Liver (tissue), 9 donors: Measurements from ENCODE around the gene LGALS7. TPM values are rescaled to one million over a fixed set of nuclear protein-coding genes. Genes with fewer than 3 reads are reported as not detected.
"Not testable (repeated sequence)": the region's sequence is repeated elsewhere in the genome, so short reads cannot be mapped to it uniquely, and the experiment has no call there.

Experiments
- DNase-seq: peaks from one replicate; pipeline ENCODE4 v3.0.0-alpha.2; 2017; ENCODE audit warnings: low spot score
- H3K27ac ChIP-seq, 2 donors: one replicate each; pipeline ENCODE4 v1.7.0; 2013; ENCODE audit warnings: inconsistent platforms in 2 of 2, low read length in 2 of 2, control low read depth in 1 of 2, low read depth in 1 of 2, mild to moderate bottlenecking in 1 of 2
- H3K27me3 ChIP-seq, 4 donors: one replicate each; pipeline versions ENCODE4 v1.6.1 to v1.7.0; 2013; ENCODE audit warnings: low read length in 3 of 4, inconsistent platforms in 1 of 4, mild to moderate bottlenecking in 1 of 4, moderate library complexity in 1 of 4; ENCODE audit not compliant: control insufficient read depth in 4 of 4, insufficient read depth in 4 of 4
- H3K36me3 ChIP-seq, 4 donors: one replicate each; pipeline versions ENCODE4 v1.6.1 to v1.7.0; 2013; ENCODE audit warnings: low read length in 3 of 4, mild to moderate bottlenecking in 3 of 4, low read depth in 1 of 4, moderate library complexity in 1 of 4; ENCODE audit not compliant: control insufficient read depth in 4 of 4, insufficient read depth in 3 of 4
- H3K4me1 ChIP-seq, 4 donors: one replicate each; pipeline versions ENCODE4 v1.6.1 to v1.7.0; 2013; ENCODE audit warnings: low read length in 3 of 4, mild to moderate bottlenecking in 3 of 4, moderate library complexity in 1 of 4; ENCODE audit not compliant: control insufficient read depth in 4 of 4, insufficient read depth in 4 of 4
- H3K4me3 ChIP-seq, 3 donors: one replicate each; pipeline versions ENCODE4 v1.6.1 to v1.7.0; 2013; ENCODE audit warnings: low read length in 3 of 3, control low read depth in 1 of 3, low read depth in 1 of 3, mild to moderate bottlenecking in 1 of 3
- H3K9ac ChIP-seq, 2 donors: one replicate each; pipeline ENCODE4 v1.7.0; 2013; ENCODE audit warnings: low read length in 2 of 2, mild to moderate bottlenecking in 2 of 2, moderate library complexity in 2 of 2, control low read depth in 1 of 2, low read depth in 1 of 2
- H3K9me3 ChIP-seq, 4 donors: one replicate each; pipeline versions ENCODE4 v1.6.1 to v1.7.0; 2013; ENCODE audit warnings: low read length in 3 of 4; ENCODE audit not compliant: control insufficient read depth in 4 of 4
- FOXA1 ChIP-seq: IDR thresholded peaks from 2 replicates; pipeline ENCODE4 v1.6.1; 2016; ENCODE audit warnings: antibody characterized with exemption
- FOXA2 ChIP-seq: IDR thresholded peaks from 2 replicates; pipeline ENCODE4 v1.6.1; 2016; ENCODE audit warnings: antibody characterized with exemption
- GABPA ChIP-seq, 2 donors: IDR thresholded peaks in 1 of 2; conservative IDR thresholded peaks in 1 of 2; 2 replicates each; pipeline ENCODE4 v1.6.1; 2016; ENCODE audit warnings: antibody characterized with exemption in 2 of 2, mild to moderate bottlenecking in 1 of 2, moderate library complexity in 1 of 2
- HNF4A ChIP-seq, 2 donors: conservative IDR thresholded peaks; 2 replicates each; pipeline ENCODE4 v1.6.1; 2016; ENCODE audit warnings: antibody characterized with exemption in 2 of 2, mild to moderate bottlenecking in 2 of 2
- HNF4G ChIP-seq: IDR thresholded peaks from 2 replicates; pipeline ENCODE4 v1.6.1; 2016; ENCODE audit warnings: antibody characterized with exemption
- JUND ChIP-seq, 2 donors: IDR thresholded peaks; 2 replicates each; pipeline ENCODE4 v1.6.1; 2016; ENCODE audit warnings: antibody characterized with exemption in 2 of 2
- NR2F2 ChIP-seq: IDR thresholded peaks from 2 replicates; pipeline ENCODE4 v1.6.1; 2016; ENCODE audit warnings: antibody characterized with exemption
- RAD21 ChIP-seq, 2 donors: IDR thresholded peaks; 2 replicates each; pipeline ENCODE4 v1.6.1; 2016; ENCODE audit warnings: antibody characterized with exemption in 2 of 2, mild to moderate bottlenecking in 2 of 2
- RXRA ChIP-seq, 2 donors: IDR thresholded peaks; 2 replicates each; pipeline ENCODE4 v1.6.1; 2017 to 2018; ENCODE audit warnings: antibody characterized with exemption in 2 of 2, mild to moderate bottlenecking in 1 of 2
- SP1 ChIP-seq: IDR thresholded peaks from 2 replicates; pipeline ENCODE4 v1.6.1; 2018; ENCODE audit warnings: antibody characterized with exemption, mild to moderate bottlenecking
- TAF1 ChIP-seq: conservative IDR thresholded peaks from 2 replicates; pipeline ENCODE4 v1.6.1; 2016; ENCODE audit warnings: antibody characterized with exemption, mild to moderate bottlenecking
- YY1 ChIP-seq: IDR thresholded peaks from 2 replicates; pipeline ENCODE4 v1.6.1; 2016; ENCODE audit warnings: antibody characterized with exemption, mild to moderate bottlenecking
- WGBS: extraction: QIAGEN DNeasy Blood & Tissue Kit; methylation state at CpG from one replicate; pipeline ENCODE4 v1.1.7; 2013; 5-methylcytosine and 5-hydroxymethylcytosine counted together
- polyA plus RNA-seq, 2 donors: library from polyadenylated mRNA; stranded (reverse) in 1 of 2; unstranded in 1 of 2; fragments of 200-250 nt in 1 of 2; fragments of >200 nt in 1 of 2; fragmentation: Nextera tagmentation in 1 of 2; extraction: Ambion mirVana in 1 of 2; gene quantifications; one replicate each; pipeline versions ENCODE4 v1.2.1 to v1.2.3, GENCODE V29; 2013 to 2015
- total RNA-seq, 2 donors: library from RNA; depleted of rRNA; stranded (reverse); fragments of >200 nt; gene quantifications; one replicate each; pipeline ENCODE4 v1.2.3, GENCODE V29; 2014
- TF ChIP-seq, protein P1 (sequence below): IDR thresholded peaks from 2 replicates; pipeline ENCODE4 v1.6.1; 2016; ENCODE audit warnings: antibody characterized with exemption
- TF ChIP-seq, protein P2 (sequence below): IDR thresholded peaks from 2 replicates; pipeline ENCODE4 v1.6.1; 2016; ENCODE audit warnings: antibody characterized with exemption, mild to moderate bottlenecking
- TF ChIP-seq, protein P3 (sequence below): IDR thresholded peaks from 2 replicates; pipeline ENCODE4 v1.6.1; 2016; ENCODE audit warnings: antibody characterized with exemption
- donor health status: healthy.
- donor health status: healthy.
- donor health status: healthy.
- donor health status: healthy.
- donor health status: healthy.

LGALS7 gene
- total RNA-seq = not detected
- polyA plus RNA-seq = not detected

DNA sequence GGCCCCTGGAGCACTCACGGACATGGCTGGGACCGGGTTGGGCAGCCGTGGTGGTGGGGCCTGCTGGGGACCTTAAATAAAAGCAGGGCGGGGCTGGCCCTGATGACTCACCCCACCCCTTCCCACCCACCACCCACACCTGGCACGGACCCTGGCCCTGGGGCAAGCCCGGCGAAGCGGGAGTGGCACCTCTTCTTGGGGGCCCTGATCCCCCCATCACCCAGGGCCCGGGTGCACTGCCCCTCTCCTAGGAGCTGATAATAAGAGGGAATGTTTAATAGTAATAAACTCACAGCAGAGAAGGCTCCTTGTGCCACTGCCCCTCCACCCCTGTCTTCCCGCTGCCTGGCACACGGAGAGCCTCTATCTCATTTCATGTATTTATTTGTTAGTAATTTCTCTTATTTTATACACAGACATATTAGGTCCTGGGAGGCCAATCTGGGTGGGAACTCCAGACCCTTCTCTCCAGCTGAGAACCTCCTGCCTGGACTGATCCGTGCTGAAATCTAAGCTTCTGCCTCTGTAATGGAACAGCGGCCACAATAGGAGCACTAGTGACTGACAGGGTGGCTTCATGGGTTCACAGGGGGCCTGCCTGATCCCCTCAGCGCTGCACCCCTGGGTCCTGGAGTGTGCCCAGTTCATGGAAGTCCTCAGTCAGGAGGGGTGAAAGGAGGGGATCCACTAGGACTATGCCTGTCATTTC is at the start of gene LGALS7:
Gene LGALS7 (minus strand): TSS at position 49 of the 709 bp plus-strand sequence. CDS start 25 bp downstream, at position 24.
- Histone ChIP-seq H3K27me3 (no peaks in the 10 kb centered on the region), H3K36me3 (no peaks in the 10 kb centered on the region), H3K4me3 (no peak within 1 kb of the TSS), H3K27ac (no peak within 1 kb of the TSS), H3K4me1 (peaks cover 0 to 1% (median 0%) of the 10 kb centered on the region in 4 donors), H3K9me3 (no peaks in the 10 kb centered on the region), H3K9ac (no peak within 1 kb of the TSS)
- TF ChIP-seq HNF4A (conservative IDR thresholded peaks at IDR 0.05) (no peak), YY1 (no peak), FOXA2 (no peak), GABPA (IDR thresholded peaks at IDR 0.05 in 1 of 2, conservative IDR thresholded peaks at IDR 0.05 in 1 of 2) (no peak), SP1 (no peak), RXRA (IDR thresholded peaks at IDR 0.05) (no peak), NR2F2 (no peak), HNF4G (no peak), RAD21 (IDR thresholded peaks at IDR 0.05) (no peak), JUND (IDR thresholded peaks at IDR 0.05) (no peak), TAF1 (no peak), FOXA1 (no peak)
- TF ChIP-seq, protein P1, sequence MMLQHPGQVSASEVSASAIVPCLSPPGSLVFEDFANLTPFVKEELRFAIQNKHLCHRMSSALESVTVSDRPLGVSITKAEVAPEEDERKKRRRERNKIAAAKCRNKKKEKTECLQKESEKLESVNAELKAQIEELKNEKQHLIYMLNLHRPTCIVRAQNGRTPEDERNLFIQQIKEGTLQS = no peak
- TF ChIP-seq, protein P2, sequence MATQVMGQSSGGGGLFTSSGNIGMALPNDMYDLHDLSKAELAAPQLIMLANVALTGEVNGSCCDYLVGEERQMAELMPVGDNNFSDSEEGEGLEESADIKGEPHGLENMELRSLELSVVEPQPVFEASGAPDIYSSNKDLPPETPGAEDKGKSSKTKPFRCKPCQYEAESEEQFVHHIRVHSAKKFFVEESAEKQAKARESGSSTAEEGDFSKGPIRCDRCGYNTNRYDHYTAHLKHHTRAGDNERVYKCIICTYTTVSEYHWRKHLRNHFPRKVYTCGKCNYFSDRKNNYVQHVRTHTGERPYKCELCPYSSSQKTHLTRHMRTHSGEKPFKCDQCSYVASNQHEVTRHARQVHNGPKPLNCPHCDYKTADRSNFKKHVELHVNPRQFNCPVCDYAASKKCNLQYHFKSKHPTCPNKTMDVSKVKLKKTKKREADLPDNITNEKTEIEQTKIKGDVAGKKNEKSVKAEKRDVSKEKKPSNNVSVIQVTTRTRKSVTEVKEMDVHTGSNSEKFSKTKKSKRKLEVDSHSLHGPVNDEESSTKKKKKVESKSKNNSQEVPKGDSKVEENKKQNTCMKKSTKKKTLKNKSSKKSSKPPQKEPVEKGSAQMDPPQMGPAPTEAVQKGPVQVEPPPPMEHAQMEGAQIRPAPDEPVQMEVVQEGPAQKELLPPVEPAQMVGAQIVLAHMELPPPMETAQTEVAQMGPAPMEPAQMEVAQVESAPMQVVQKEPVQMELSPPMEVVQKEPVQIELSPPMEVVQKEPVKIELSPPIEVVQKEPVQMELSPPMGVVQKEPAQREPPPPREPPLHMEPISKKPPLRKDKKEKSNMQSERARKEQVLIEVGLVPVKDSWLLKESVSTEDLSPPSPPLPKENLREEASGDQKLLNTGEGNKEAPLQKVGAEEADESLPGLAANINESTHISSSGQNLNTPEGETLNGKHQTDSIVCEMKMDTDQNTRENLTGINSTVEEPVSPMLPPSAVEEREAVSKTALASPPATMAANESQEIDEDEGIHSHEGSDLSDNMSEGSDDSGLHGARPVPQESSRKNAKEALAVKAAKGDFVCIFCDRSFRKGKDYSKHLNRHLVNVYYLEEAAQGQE = no peak
- TF ChIP-seq, protein P3, sequence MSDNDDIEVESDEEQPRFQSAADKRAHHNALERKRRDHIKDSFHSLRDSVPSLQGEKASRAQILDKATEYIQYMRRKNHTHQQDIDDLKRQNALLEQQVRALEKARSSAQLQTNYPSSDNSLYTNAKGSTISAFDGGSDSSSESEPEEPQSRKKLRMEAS = no peak
- 89% methylated on average over 10 of the region's 14 CpGs for WGBS
- DNase-seq = no peak

DNA sequence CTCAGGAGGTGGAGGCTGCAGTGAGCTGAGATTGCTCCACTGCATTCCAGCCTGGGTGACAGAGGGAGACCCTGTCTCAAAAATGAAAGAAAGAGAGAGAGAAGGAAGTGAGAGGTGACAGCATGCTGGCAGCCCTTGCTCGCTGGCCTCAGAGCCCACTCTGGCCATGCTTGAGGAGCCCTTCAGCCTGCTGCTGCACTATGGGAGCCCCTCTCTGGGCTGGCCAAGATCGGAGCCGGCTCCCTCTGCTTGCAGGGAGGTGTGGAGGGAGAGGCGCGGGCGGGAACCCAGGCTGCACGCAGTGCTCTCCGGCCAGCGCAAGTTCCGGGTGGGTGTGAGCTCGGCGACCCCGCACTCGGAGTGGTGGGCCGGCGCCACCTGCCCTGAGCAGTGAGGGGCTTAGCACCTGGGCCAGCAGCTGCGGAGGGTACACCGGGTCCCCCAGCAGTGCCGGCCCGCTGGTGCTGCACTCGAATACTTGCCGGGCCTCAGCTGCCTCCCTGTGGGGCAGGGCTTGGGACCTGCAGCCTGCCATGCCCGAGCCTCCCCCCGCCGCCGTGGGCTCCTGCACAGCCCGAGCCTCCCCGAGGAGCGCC is 48.0 kb upstream of the LGALS7 start:
- H3K9me3 ChIP-seq, DNase-seq, H3K9ac ChIP-seq, H3K4me3 ChIP-seq, H3K27me3 ChIP-seq, H3K27ac ChIP-seq: not testable (repeated sequence)
- WGBS = 97% methylated on average over 29 of the region's 29 CpGs
- Histone ChIP-seq H3K4me1 (peaks cover 0 to 15% (median 7%) of the 10 kb centered on the region in 4 donors), H3K36me3 (peaks cover 9 to 29% (median 25%) of the 10 kb centered on the region in 4 donors)
